Activated naive CD4-positive, alpha-beta T cell treated with anti-CD3 and anti-CD28 coated beads, Interleukin-2, amount 50 U/mL, for 24 hours (primary cell): ENCODE data around the gene RNU4-1.

Experiments used
- H3K27ac Mint-ChIP-seq: one replicate; pipeline ENCODE4 v1.8.0; 2021; ENCODE audit warnings: mild to moderate bottlenecking, mixed read lengths
- H3K27me3 Mint-ChIP-seq: one replicate; pipeline ENCODE4 v1.8.0; 2021; ENCODE audit warnings: mixed read lengths
- H3K36me3 Mint-ChIP-seq: one replicate; pipeline ENCODE4 v1.8.0; 2021; ENCODE audit warnings: mixed read lengths
- H3K4me1 Mint-ChIP-seq: one replicate; pipeline ENCODE4 v1.8.0; 2021; ENCODE audit warnings: mixed read lengths
- H3K4me3 Mint-ChIP-seq: one replicate; pipeline ENCODE4 v1.8.0; 2021; ENCODE audit warnings: mild to moderate bottlenecking, mixed read lengths
- H3K9me3 Mint-ChIP-seq: one replicate; pipeline ENCODE4 v1.8.0; 2021; ENCODE audit warnings: mixed read lengths

The RNU4-1 gene

DNA sequence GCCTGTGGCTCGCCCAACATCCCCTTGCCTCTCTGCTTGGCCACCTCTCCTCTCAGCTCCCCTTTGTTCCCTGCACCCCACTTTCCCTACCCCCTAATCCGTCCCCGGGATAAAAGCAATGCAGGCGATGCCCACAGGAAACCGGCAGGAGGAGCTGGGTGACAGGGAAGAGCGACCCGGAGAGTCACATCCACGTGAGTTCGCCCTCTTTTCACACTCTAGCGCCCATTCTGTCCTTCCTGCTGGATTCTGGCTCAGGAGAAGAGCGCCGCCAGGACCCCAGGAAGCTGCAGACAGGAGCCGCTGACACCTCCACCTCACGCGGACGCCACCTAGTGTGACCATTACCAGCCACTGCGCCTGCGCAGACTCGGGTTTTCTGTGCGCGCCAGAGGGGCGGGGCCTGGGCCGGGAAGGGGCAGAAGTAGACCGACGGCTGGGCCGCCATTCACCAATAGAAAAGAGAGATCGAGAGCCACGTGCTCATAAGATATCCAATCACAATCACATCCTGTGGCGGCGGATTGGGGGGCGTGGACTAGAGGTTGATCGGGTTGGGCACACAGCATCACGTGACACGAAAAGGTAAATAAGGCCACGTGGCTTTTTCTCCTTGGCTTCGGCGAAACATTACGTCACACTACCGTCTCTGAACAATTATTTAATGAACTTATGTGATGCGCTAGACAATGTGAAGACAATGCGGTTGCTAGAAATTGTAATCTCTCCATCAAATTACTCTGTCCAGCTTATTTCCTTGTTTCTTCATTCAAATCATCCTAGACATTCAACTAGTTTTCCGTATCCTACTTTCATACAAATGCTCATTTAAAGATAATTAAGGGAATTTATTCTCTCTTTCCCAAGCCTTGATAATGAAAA is 24.4 kb upstream of the RNU4-1 start:
- Mint-ChIP-seq H3K4me1 (peaks cover 15% of the 10 kb centered on the region), H3K4me3 (peak overlapping the region; percentile 92)

DNA sequence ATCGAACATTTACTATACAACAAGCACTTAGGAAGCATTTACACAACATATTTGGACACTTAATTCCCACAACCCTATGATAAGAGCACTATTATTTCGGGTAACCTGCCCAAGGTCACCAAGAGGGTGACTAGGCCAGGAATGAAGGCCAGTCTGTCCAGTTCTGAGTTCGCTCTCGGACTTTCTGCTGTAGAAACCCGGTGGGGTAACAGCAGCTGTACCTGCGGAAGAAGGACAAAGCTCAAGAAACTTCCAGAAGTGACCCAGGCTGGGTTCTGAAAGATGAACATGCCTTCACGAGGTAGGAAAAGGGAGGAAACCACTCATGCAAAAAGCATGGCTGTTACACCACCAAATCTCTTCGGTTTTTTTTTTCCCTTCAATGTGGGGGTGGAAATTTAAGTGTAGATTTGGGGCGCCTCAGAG is 23.8 kb upstream of the RNU4-1 start:
- Mint-ChIP-seq H3K27me3 (no peaks in the 10 kb centered on the region), H3K36me3 (no peaks in the 10 kb centered on the region), H3K4me3 (peak overlapping the region; percentile 92), H3K4me1 (peaks cover 15% of the 10 kb centered on the region), H3K9me3 (no peaks in the 10 kb centered on the region), H3K27ac (peak overlapping the region; percentile 97)

More for the DNA sequence above, 24.4 kb upstream of the RNU4-1 start:
- Mint-ChIP-seq H3K9me3 (no peaks in the 10 kb centered on the region), H3K27me3 (no peaks in the 10 kb centered on the region), H3K36me3 (no peaks in the 10 kb centered on the region), H3K27ac (peak overlapping the region; percentile 97)

DNA sequence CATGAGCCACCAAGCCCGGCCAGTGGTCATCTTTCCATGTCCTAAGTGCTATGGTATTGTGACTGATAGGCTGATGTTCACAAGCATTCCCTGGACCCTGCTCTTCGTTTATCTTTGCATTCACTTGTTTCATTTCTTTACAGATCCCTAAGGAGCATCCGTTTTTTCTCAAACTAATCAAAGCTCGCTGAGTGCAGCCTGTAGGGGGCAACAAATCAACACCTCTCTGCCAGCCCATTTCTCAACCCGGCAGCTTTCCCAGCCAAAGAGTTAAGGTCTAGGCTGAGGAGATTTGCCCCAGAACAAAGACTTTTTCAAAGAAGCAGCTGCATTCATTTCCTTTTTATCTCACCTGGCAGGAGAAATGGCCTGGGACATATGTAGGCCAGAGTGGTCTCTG is 21.2 kb upstream of the RNU4-1 start:
- H3K4me3 Mint-ChIP-seq, result no peak overlapping the region
- no peak overlapping the region for H3K27ac Mint-ChIP-seq
- H3K9me3 Mint-ChIP-seq, result no peaks in the 10 kb centered on the region
- H3K36me3 Mint-ChIP-seq, result no peaks in the 10 kb centered on the region
- no peaks in the 10 kb centered on the region for H3K27me3 Mint-ChIP-seq
- H3K4me1 Mint-ChIP-seq, result peaks cover 15% of the 10 kb centered on the region

DNA sequence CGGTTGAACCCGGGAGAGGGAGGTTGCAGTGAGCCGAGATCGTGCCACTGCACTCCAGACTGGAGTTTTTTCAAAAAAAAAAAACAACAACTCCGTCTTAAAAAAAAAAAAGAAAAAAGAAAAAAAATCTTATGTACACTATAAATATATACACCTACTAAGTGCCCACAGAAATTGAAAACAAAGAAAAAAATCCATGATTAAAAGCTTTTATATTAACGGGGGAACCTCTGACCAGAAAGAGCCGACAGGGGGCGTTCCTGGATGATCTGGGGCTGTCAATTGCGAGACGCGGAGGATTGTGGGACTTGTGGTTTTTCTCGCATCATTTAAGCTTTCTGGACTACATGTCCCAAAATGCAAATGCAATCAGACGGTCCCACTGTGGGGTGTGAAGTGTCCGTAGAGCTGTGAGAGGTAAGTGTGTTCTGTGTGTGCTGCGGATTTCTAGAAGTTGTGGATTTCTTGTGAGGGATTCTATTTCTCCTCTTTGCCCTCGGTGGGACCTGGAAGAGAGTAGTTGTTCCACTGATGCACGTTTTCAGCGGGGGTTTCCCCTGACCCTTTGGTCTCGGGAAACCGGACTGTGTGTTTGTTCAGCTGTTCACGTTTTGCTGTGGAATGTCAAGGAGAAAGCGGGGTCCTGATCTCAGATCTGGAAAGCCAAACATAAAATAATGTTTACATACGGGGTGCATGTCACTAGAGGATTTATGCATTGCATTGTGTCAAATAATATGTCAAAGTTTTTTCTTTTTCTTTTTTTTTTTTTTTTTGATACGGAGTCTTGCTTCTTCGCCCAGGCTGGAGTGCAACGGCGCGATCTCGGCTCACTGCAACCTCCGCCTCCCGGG is 9.2 kb upstream of the RNU4-1 start, which contains the start of gene SIRT4:
SIRT4 (plus strand) TSS at position 360 of the 854 bp plus-strand sequence. CDS start 1,241 bp downstream, outside the sequence.
- Mint-ChIP-seq H3K36me3 (no peaks in the 10 kb centered on the region), H3K27me3 (no peaks in the 10 kb centered on the region), H3K9me3 (no peaks in the 10 kb centered on the region), H3K4me3 (peak within 1 kb of the TSS; percentile 95), H3K4me1 (peaks cover 9% of the 10 kb centered on the region), H3K27ac (peak within 1 kb of the TSS; percentile 91)

DNA sequence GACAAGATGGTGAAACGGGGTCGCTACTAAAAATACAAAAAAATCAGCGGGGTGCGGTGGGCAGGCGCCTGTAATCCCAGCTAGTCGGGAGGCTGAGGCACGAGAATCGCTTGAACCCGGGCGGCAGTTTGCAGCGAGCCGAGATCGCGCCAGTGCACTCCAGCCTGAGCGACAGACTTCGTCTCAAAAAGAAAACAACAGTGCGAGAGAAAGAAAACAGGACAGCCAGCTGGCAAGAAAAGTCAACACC is 701 bp downstream of the RNU4-1 start:
- no peak overlapping the region for H3K4me3 Mint-ChIP-seq
- no peaks in the 10 kb centered on the region for H3K27me3 Mint-ChIP-seq
- no peak overlapping the region for H3K27ac Mint-ChIP-seq

DNA sequence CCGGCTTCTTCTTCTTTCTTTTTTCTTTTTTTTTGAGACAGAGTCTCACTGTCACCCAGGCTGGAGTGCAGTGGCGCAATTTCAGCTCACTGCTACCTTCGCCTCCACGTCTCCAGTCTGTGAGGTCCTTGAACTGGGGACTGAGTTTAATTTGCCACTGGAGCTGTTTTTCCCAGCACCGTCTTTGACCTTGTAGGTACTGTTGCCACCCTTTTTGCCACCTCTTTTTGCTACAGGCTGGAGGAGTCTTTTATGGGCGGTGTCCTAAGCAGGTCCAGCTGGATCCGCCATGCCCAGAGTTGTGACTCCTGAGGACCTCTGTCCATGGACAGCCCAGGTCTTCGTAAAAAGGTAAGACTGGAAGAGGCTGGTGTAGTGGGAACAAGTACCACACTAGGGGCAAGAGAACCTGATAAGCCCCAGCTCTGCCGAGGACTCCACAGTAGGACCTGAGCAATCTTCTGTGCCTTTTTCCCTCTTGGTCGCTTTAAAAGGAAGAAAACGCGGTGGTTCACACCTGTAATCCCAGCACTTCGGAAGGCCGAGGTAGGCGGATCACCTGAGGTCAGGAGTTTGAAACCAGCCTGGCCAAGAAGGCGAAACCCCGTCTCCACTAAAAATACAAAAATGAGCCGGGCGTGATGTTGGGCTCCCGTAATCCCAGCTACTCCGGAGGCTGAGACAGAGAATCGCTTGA is 2.3 kb downstream of the RNU4-1 start:
- H3K9me3 Mint-ChIP-seq, result no peaks in the 10 kb centered on the region
- H3K27ac Mint-ChIP-seq, result peak overlapping the region; percentile 46
- H3K4me3 Mint-ChIP-seq, result peak overlapping the region; percentile 49

More for the DNA sequence above, 701 bp downstream of the RNU4-1 start:
- no peaks in the 10 kb centered on the region for H3K36me3 Mint-ChIP-seq
- no peaks in the 10 kb centered on the region for H3K9me3 Mint-ChIP-seq
- peaks cover 11% of the 10 kb centered on the region for H3K4me1 Mint-ChIP-seq

DNA sequence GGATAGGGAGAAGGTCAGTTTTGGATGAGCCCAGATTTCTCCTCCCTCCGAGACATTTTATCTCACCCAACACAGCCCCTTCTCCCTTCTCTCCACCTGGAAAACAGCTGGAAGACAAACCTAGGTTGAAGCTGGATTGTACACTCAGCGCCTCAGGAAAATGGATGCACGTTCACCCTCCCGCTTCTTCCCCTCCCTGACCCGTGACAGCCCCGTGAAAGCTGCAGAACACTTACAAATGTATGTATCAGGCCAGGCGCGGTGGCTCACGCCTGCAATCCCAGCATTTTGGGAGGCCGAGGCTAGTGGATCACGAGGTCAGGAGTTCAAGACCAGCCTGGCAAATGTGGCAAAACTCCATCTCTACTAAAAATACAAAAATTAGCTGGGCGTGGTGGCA is 5.5 kb downstream of the RNU4-1 start:
- no peak overlapping the region for H3K4me3 Mint-ChIP-seq
- H3K4me1 Mint-ChIP-seq, result peaks cover 11% of the 10 kb centered on the region
- H3K27me3 Mint-ChIP-seq, result no peaks in the 10 kb centered on the region
- H3K36me3 Mint-ChIP-seq, result no peaks in the 10 kb centered on the region
- no peaks in the 10 kb centered on the region for H3K9me3 Mint-ChIP-seq
- no peak overlapping the region for H3K27ac Mint-ChIP-seq

More for the DNA sequence above, 2.3 kb downstream of the RNU4-1 start:
- Mint-ChIP-seq H3K27me3 (no peaks in the 10 kb centered on the region), H3K36me3 (no peaks in the 10 kb centered on the region), H3K4me1 (peaks cover 11% of the 10 kb centered on the region)

DNA sequence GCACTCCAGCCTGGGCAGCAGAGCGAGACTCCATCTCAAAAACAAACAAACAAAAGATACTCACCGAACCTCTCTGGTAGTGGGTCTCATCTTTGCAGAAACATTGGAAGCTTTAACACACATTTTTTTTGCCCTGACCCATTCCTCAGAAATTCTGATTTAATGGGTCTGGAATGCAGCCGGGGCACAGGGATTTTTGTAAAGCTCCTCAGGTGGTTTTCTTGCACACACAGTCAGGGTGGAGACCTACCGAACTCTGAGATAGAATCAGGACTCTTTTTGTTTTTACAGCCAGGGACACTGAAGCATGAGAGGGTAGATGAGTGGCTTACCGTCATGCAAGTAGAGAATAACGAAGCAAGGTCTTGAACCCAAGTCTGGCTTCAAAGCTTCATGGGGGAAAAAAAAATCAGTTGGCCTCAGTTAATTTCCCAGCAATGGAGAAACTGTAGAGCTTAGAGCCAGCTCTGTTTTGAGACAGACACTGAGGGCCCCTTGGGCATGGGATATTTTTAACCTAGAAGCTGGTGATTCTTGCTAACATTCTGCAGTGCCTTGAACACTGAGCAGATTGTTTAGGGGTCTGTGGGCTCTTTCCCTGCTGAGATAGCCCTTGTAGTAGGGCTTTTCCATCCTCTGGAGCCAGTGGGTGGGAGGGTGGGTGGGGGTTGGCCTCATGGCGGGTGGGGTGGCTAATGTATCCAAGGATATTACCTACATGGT is 6.1 kb downstream of the RNU4-1 start:
- no peaks in the 10 kb centered on the region for H3K36me3 Mint-ChIP-seq
- H3K4me1 Mint-ChIP-seq, result peaks cover 11% of the 10 kb centered on the region
- no peak overlapping the region for H3K27ac Mint-ChIP-seq

DNA sequence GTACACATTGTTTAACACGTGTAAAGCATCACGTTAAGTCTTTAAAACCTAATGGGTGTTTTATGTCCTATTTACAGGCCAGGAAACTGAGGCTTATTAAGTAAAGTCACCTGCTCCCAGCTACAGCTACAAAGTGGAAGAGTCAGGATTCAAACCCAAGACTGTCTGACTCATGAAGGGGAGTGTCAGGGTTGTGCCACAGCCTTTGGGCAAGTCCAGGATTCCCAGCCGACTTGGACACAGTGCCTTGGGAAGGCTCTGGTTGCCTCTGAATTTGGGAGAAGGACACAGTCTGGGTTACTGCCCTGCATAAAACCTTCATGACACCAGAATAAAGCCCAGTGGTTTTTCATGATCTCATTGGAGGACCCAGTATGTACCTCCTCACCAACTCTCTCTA is 8.7 kb downstream of the RNU4-1 start:
- H3K4me3 Mint-ChIP-seq, result no peak overlapping the region
- H3K4me1 Mint-ChIP-seq, result no peaks in the 10 kb centered on the region
- H3K27me3 Mint-ChIP-seq, result no peaks in the 10 kb centered on the region
- H3K9me3 Mint-ChIP-seq, result no peaks in the 10 kb centered on the region
- no peaks in the 10 kb centered on the region for H3K36me3 Mint-ChIP-seq
- no peak overlapping the region for H3K27ac Mint-ChIP-seq

More for the DNA sequence above, 6.1 kb downstream of the RNU4-1 start:
- Mint-ChIP-seq H3K9me3 (no peaks in the 10 kb centered on the region), H3K27me3 (no peaks in the 10 kb centered on the region), H3K4me3 (no peak overlapping the region)

DNA sequence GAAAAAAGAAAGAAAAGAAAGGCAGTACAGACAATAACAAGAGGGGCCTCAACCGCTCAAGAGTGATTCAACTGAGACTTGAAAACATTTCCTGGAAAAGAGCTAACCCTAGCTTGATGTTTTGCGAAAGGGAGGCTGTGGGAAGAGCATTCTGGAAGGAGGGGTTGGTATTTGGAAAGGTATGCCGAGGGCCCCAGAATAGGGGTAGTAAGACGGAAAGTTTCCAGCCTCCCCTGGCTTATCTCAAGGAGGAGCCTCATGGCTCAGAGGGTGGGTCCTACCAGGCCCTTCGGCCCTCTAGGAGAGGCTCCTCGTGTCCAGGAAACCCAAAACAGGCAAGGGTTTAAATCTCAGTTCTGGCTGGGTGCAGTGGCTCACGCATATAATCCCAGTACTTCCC is 9.7 kb downstream of the RNU4-1 start:
- H3K27me3 Mint-ChIP-seq, result no peaks in the 10 kb centered on the region
- no peak overlapping the region for H3K4me3 Mint-ChIP-seq
- no peaks in the 10 kb centered on the region for H3K9me3 Mint-ChIP-seq
- no peak overlapping the region for H3K27ac Mint-ChIP-seq
- H3K36me3 Mint-ChIP-seq, result no peaks in the 10 kb centered on the region
- H3K4me1 Mint-ChIP-seq, result no peaks in the 10 kb centered on the region

DNA sequence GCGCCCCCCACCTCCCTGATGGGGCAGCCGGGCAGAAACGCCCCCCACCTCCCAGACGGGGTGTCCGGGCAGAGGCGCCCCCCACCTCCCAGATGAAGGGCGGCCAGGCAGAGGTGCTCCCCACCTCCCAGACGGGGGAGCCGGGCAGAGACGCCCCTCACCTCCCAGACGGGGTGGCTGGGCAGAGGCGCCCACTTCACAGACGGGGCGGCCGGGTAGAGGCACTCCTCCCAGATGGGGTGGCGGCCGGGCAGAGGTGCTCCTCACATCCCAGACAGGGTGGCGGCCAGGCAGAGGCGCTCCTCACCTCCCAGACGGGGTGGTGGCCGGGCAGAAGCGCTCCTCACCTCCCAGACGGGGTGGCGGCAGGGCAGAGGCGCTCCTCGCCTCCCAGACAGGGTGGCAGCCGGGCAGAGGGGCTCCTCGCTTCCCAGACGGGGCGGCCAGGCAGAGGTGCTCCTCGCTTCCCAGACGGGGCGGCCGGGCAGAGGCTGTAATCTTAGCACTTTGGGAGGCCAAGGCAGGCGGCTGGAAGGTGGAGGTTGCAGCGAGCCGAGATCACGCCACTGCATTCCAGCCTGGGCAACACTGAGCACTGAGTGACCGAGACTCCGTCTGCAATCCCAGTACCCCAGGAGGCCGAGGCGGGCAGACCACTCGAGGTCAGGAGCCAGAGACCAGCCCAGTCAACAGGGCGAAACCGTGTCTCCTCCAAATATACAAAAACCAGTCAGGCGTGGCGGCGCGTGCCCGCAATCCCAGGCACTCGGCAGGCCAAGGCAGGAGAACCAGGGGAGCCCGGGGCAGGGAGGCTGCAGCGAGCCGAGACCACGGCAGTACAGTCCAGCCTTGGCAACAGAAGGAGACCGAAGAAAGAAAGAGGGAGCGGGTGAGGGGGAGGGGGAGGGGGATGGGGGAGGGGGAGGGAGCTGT is 14.6 kb downstream of the RNU4-1 start:
- no peak overlapping the region for H3K27ac Mint-ChIP-seq
- no peaks in the 10 kb centered on the region for H3K9me3 Mint-ChIP-seq
- no peaks in the 10 kb centered on the region for H3K4me1 Mint-ChIP-seq
- no peaks in the 10 kb centered on the region for H3K36me3 Mint-ChIP-seq
- no peak overlapping the region for H3K4me3 Mint-ChIP-seq
- H3K27me3 Mint-ChIP-seq, result no peaks in the 10 kb centered on the region

DNA sequence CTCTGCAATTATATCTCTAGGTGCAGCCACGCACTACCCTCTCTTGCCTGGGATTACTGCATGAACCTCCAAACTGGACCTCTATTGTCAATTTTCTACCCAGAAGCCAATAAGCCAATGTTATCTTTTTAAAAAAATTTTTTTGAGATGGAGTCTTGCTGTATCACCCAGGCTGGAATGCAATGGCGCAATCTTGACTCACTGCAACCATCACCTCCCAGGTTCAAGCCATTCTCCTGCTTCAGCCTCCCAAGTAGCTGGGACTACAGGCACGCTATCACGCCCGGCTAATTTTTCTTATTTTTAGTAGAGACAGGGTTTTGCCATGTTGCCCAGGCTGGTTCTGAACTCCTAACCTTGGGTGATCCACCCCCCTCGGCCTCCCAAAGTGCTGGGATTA is 16.3 kb downstream of the RNU4-1 start:
- H3K36me3 Mint-ChIP-seq, result no peaks in the 10 kb centered on the region
- H3K9me3 Mint-ChIP-seq, result no peaks in the 10 kb centered on the region
- H3K4me1 Mint-ChIP-seq, result no peaks in the 10 kb centered on the region
- H3K27ac Mint-ChIP-seq, result no peak overlapping the region
- no peaks in the 10 kb centered on the region for H3K27me3 Mint-ChIP-seq
- H3K4me3 Mint-ChIP-seq, result no peak overlapping the region

DNA sequence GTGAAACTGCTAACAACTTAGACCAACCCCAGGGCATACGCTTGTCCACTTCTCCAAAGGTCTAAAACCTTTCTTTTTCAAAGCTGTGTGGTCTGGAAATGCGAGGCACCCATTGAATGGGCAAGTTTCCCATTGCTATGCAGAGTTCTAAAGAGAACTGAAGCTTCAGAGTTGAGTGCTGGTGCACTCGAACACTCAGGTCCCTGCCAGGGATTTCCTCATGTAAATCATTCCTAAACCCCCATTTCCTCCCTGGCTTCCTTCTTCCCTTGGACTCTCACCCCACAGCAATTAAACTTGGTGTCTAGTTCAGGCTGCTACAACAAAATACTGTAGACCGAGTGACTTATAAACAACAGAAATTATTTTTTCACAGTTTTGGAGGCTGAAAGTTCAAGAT is 25.3 kb downstream of the RNU4-1 start:
- Mint-ChIP-seq H3K9me3 (no peaks in the 10 kb centered on the region), H3K27ac (no peak overlapping the region), H3K4me3 (no peak overlapping the region), H3K27me3 (no peaks in the 10 kb centered on the region), H3K36me3 (peaks cover 2% of the 10 kb centered on the region), H3K4me1 (peaks cover 19% of the 10 kb centered on the region)

DNA sequence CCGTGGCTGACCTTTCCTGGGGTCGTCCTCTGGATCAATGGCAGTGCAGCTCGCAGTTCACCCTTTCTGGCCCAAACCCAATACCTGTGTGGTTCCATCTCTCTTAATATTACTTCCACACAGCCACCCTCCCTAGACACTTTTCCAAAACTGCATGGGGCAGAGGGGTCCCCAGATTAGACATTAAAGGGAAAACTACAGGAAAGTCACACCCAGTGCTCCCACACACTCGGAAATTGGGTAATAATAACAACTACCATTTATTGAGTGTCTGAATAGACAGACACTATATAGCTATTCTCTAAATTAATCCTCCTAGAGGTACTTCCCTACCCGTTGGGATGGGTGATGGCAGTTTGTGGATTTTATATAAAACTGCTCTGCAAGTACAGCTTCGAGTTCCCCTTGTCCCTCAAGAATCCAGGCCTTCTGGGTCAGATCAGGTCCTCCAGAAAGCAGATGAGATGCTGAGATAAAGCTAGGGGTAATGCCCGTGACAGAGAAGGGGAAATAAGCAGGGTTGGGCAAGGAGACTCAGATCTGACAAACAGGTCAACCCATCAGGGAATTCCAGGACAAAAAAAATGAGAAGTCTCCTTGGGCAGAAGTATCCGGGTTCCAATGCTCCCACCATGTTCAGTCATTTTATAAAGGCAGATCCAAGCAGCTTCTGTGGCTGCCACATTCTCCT is 26.7 kb downstream of the RNU4-1 start:
- H3K36me3 Mint-ChIP-seq, result peaks cover 2% of the 10 kb centered on the region
- H3K27me3 Mint-ChIP-seq, result no peaks in the 10 kb centered on the region
- H3K4me1 Mint-ChIP-seq, result peaks cover 34% of the 10 kb centered on the region
- H3K4me3 Mint-ChIP-seq, result peak overlapping the region; percentile 85
- H3K27ac Mint-ChIP-seq, result peak overlapping the region; percentile 90
- no peaks in the 10 kb centered on the region for H3K9me3 Mint-ChIP-seq
